Liver (tissue), 3 donors: ENCODE data around the gene GPBP1.

Experiments
- EGR1 ChIP-seq, 2 donors: IDR thresholded peaks; 2 replicates each; pipeline ENCODE4 v1.6.1; 2016 to 2018; ENCODE audit warnings: antibody characterized with exemption in 2 of 2, low read depth in 2 of 2
- JUND ChIP-seq, 2 donors: IDR thresholded peaks; 2 replicates each; pipeline ENCODE4 v1.6.1; 2016; ENCODE audit warnings: antibody characterized with exemption in 2 of 2
- NR2F2 ChIP-seq: IDR thresholded peaks from 2 replicates; pipeline ENCODE4 v1.6.1; 2016; ENCODE audit warnings: antibody characterized with exemption
- RXRA ChIP-seq, 2 donors: IDR thresholded peaks; 2 replicates each; pipeline ENCODE4 v1.6.1; 2017 to 2018; ENCODE audit warnings: antibody characterized with exemption in 2 of 2, mild to moderate bottlenecking in 1 of 2
- SP1 ChIP-seq: IDR thresholded peaks from 2 replicates; pipeline ENCODE4 v1.6.1; 2018; ENCODE audit warnings: antibody characterized with exemption, mild to moderate bottlenecking
- TAF1 ChIP-seq: conservative IDR thresholded peaks from 2 replicates; pipeline ENCODE4 v1.6.1; 2016; ENCODE audit warnings: antibody characterized with exemption, mild to moderate bottlenecking
- YY1 ChIP-seq: IDR thresholded peaks from 2 replicates; pipeline ENCODE4 v1.6.1; 2016; ENCODE audit warnings: antibody characterized with exemption, mild to moderate bottlenecking
- TF ChIP-seq, protein P1 (sequence below): fragments of 150-350 bp; IDR thresholded peaks from 2 replicates; pipeline ENCODE4 v1.5.1; 2017; ENCODE audit warnings: improper control_type of control experiment, low read depth, low read length; ENCODE audit not compliant: missing input control
- TF ChIP-seq, protein P2 (sequence below): IDR thresholded peaks from 2 replicates; pipeline ENCODE4 v1.6.1; 2016; ENCODE audit warnings: antibody characterized with exemption
- TF ChIP-seq, protein P3 (sequence below): IDR thresholded peaks from 2 replicates; pipeline ENCODE4 v1.6.1; 2016; ENCODE audit warnings: antibody characterized with exemption
- TF ChIP-seq, protein P4 (sequence below): IDR thresholded peaks from 2 replicates; pipeline ENCODE4 v1.6.1; 2016; ENCODE audit warnings: antibody characterized with exemption, mild to moderate bottlenecking
- donor health status: healthy.
- donor health status: healthy.

DNA sequence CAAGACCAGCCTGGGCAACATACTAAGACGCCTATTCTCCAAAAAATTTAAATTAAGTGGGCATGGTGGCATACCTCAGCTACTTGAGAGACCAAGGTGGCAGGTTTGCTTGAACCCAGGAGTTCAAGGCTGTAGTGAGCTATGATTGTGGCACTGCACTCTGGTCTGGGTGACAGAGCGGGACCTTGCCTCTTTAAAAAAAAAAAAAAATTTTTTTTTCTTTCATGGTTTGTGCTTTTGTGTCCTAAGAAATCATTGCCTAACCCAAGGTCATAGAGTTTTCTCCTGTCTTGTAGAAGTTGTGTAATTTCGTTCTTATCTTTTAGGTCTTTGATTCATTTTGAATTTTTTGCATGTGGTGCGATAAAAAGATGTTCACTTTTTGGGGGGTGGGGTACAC is 12.3 kb downstream of the GPBP1 start:
- TF ChIP-seq, protein P1, sequence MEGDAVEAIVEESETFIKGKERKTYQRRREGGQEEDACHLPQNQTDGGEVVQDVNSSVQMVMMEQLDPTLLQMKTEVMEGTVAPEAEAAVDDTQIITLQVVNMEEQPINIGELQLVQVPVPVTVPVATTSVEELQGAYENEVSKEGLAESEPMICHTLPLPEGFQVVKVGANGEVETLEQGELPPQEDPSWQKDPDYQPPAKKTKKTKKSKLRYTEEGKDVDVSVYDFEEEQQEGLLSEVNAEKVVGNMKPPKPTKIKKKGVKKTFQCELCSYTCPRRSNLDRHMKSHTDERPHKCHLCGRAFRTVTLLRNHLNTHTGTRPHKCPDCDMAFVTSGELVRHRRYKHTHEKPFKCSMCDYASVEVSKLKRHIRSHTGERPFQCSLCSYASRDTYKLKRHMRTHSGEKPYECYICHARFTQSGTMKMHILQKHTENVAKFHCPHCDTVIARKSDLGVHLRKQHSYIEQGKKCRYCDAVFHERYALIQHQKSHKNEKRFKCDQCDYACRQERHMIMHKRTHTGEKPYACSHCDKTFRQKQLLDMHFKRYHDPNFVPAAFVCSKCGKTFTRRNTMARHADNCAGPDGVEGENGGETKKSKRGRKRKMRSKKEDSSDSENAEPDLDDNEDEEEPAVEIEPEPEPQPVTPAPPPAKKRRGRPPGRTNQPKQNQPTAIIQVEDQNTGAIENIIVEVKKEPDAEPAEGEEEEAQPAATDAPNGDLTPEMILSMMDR, result no peak
- no peak for TF ChIP-seq EGR1 (IDR thresholded peaks at IDR 0.05; ENCODE audit: low read depth in 2 of 2)
- no peak for TF ChIP-seq YY1
- TF ChIP-seq, protein P2, sequence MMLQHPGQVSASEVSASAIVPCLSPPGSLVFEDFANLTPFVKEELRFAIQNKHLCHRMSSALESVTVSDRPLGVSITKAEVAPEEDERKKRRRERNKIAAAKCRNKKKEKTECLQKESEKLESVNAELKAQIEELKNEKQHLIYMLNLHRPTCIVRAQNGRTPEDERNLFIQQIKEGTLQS, result no peak
- no peak for TF ChIP-seq JUND (IDR thresholded peaks at IDR 0.05)
- TF ChIP-seq, protein P3, sequence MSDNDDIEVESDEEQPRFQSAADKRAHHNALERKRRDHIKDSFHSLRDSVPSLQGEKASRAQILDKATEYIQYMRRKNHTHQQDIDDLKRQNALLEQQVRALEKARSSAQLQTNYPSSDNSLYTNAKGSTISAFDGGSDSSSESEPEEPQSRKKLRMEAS, result no peak
- no peak for TF ChIP-seq TAF1
- no peak for TF ChIP-seq NR2F2
- TF ChIP-seq SP1, result no peak
- no peak for TF ChIP-seq RXRA (IDR thresholded peaks at IDR 0.05)
- TF ChIP-seq, protein P4, sequence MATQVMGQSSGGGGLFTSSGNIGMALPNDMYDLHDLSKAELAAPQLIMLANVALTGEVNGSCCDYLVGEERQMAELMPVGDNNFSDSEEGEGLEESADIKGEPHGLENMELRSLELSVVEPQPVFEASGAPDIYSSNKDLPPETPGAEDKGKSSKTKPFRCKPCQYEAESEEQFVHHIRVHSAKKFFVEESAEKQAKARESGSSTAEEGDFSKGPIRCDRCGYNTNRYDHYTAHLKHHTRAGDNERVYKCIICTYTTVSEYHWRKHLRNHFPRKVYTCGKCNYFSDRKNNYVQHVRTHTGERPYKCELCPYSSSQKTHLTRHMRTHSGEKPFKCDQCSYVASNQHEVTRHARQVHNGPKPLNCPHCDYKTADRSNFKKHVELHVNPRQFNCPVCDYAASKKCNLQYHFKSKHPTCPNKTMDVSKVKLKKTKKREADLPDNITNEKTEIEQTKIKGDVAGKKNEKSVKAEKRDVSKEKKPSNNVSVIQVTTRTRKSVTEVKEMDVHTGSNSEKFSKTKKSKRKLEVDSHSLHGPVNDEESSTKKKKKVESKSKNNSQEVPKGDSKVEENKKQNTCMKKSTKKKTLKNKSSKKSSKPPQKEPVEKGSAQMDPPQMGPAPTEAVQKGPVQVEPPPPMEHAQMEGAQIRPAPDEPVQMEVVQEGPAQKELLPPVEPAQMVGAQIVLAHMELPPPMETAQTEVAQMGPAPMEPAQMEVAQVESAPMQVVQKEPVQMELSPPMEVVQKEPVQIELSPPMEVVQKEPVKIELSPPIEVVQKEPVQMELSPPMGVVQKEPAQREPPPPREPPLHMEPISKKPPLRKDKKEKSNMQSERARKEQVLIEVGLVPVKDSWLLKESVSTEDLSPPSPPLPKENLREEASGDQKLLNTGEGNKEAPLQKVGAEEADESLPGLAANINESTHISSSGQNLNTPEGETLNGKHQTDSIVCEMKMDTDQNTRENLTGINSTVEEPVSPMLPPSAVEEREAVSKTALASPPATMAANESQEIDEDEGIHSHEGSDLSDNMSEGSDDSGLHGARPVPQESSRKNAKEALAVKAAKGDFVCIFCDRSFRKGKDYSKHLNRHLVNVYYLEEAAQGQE, result no peak
